A549 treated with CORT108297 at 1 μM for 4 hours (cell line): ENCODE results near the gene PKNOX1. TPM values are rescaled to one million over a fixed set of nuclear protein-coding genes. Genes with fewer than 3 reads are reported as not detected.

Experiments used
- total RNA-seq: library from RNA; stranded (reverse); fragments of 200-300 nt; extraction: Qiagen RNA extraction; gene quantifications from 5 replicates; pipeline ENCODE4 v1.2.3, GENCODE V29; 2022

PKNOX1 gene, protein sequence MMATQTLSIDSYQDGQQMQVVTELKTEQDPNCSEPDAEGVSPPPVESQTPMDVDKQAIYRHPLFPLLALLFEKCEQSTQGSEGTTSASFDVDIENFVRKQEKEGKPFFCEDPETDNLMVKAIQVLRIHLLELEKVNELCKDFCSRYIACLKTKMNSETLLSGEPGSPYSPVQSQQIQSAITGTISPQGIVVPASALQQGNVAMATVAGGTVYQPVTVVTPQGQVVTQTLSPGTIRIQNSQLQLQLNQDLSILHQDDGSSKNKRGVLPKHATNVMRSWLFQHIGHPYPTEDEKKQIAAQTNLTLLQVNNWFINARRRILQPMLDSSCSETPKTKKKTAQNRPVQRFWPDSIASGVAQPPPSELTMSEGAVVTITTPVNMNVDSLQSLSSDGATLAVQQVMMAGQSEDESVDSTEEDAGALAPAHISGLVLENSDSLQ
- total RNA-seq = 4.7 to 7.0 TPM (median 6.6 TPM) in 5 replicates

DNA sequence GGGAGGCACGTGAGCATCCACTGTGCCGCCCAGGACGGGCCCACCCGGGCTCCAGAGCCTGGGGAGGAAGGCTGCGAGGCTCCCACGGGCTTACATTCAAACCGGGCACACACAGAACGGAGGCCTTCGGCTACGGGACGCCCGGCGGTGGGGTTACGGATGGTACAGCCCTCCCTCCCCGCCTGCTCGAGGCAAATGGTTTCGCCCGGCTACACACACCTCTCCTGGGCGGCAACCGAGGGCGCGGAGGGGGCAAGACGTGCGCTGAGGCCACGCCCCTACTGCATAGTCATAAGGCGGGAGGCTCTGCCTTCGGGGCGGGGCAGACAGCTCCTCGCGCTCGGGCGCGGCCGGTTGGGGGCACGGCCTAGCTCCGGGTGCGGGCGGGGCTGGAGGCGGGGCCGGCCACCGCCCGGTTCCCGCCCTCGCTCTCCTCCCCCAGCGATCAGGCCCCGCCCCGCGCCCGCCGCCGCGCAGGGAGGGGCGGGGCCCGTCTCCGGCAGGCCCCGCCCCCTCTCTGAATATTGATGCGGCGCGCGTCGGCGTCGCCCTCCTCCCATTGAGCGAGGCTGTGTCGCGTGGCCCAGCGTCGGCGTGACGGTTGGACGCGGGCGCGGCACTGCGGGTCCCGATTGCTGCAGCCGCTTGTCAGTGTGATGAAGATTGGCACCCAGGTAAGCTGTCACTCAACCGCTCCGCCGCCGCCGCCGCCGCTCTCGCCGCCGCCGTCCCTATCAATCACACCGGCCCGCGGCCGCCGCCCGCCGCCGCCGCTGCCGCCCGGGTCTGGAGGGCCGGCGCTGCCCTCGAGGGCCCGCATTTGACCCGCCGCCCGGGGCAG is at the start of gene PKNOX1:
Gene PKNOX1 (plus strand): TSS at position 572 of the 841 bp plus-strand sequence. CDS start 29,820 bp downstream, outside the sequence.

DNA sequence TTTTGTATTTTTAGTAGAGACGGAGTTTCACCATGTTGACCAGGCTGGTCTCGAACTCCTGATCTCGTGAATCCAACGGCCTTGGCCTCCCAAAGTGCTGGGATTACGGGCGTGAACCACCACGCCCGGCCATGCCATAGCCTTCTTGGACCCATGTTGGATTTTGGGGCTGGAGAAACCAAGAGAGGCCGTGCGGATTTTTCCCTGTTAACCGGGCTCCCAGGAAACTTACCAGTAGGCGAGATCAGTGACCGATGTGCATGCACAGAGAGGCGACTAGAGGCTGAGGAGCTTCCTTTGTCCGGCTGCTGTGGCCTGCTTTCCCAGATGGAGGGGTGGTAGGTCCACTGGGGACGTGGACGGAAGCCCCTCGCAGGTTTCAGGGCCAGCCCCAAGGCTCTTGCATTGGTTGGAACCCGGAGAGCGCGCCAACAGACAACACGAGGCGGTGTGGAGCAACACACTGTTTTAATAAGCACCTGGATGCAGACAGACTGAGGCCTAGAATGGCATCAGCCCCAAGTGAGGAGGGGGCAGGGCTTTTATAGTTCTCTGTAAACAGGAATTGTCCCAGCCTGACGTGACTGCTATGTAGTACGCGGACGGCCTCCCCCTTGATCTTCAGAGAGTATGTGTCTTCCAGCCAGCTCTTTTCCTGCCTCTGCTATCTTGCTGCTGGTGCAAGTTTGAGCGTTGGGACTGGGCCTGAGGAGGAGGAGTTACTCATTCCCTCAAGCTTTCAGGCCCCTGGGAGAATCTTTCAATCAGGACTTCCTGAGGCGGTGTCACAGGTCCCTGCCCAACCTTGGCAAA is 49.0 kb upstream of the PKNOX1 start, which contains the start of gene ERVH48-1:
Gene ERVH48-1 (minus strand): TSS at position 517 of the 813 bp plus-strand sequence. CDS start 6,624 bp downstream, outside the sequence.

DNA sequence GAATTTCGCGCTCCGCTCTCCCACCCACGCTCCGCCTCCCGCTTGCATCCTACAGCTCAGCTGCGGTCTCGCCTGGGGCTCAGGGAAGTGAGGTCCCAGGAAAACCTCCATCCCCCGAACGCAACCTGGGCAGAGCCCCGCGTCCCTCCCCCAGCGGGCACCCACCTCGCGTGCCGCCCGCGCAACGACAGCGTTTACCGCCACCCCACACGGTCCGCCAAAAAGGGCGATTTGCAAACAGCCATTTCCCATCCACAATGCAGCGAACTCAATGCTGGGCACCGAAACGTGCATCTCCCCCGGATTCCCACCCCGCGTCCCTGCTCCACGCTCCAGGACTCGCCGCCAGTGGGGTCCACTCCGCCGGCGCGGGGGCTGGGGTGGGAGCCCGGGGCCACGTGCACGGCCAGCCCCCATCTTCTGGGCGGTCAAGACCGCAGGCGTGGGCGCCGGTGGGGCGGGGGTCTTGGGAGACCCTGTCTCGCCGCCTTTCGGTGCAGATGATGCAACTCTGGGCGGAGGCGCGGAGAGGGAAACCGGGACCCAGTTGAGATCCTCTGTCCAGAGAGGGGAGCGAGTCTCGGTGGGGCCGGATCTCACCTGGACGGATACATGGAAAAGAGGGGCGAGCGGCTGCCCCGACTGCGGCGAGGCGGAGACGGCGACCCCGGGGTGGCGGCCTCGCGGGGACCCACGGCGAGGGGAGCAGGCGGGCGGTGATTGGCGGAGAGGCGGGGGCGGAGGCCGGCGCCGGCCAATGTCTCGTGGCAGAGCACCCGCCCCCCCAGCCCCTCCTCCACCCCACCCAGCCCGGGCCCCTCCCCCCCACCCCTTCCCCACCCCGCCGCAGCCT is 101.0 kb downstream of the PKNOX1 start, which contains the start of gene CBS:
Gene CBS (minus strand): TSS at position 666 of the 853 bp plus-strand sequence. CDS start 3,642 bp downstream, outside the sequence.

Other genes starting within 250 kb of the PKNOX1 start
- 24.1 to 33.1 TPM (median 32.3 TPM) in 5 replicates for gene WDR4, start 95.0 kb upstream of the PKNOX1 start, total RNA-seq
- 19.9 to 22.7 TPM (median 20.5 TPM) in 5 replicates for gene NDUFV3, start 81.3 kb upstream of the PKNOX1 start, total RNA-seq
- gene ERVH48-1, start 48.9 kb upstream of the PKNOX1 start, total RNA-seq = not detected in 5 replicates
- gene CBS, start 101.3 kb downstream of the PKNOX1 start, total RNA-seq = 11.0 to 13.7 TPM (median 12.3 TPM) in 5 replicates
- 52.1 to 65.9 TPM (median 58.9 TPM) in 5 replicates for gene U2AF1, start 133.0 kb downstream of the PKNOX1 start, total RNA-seq
- gene CRYAA, start 194.4 kb downstream of the PKNOX1 start, total RNA-seq = 0.18 TPM in 1 of 5 replicates, not detected in the others